A549 (cell line): ENCODE measurements around the gene LAGE3.

Experiments
- CTCF ChIP-seq: fragments of >200 bp; sonication (Bioruptor Twin); formaldehyde crosslinking; IDR thresholded peaks from 3 replicates; pipeline ENCODE4 v1.5.1; 2016
- EP300 ChIP-seq, 2 experiments: fragments of >200 bp; sonication (Bioruptor Twin); formaldehyde crosslinking; IDR thresholded peaks; 2 replicates in 1 of 2; 3 replicates in 1 of 2; pipeline ENCODE4 v1.6.1; 2016 to 2017
- MYC ChIP-seq: IDR thresholded peaks from 2 replicates; pipeline ENCODE4 v1.6.1; 2012; ENCODE audit warnings: mild to moderate bottlenecking, inconsistent platforms, low read length, improper control_type of control experiment, borderline replicate concordance
- RAD21 ChIP-seq, 2 experiments: fragments of >200 bp in 1 of 2; sonication (Bioruptor Twin) in 1 of 2; formaldehyde crosslinking in 1 of 2; IDR thresholded peaks in 1 of 2; conservative IDR thresholded peaks in 1 of 2; 2 replicates in 1 of 2; 3 replicates in 1 of 2; pipeline ENCODE4 v1.6.1; 2012 to 2018; ENCODE audit warnings: inconsistent platforms in 1 of 2
- RCOR1 ChIP-seq: fragments of 150-350 bp; IDR thresholded peaks from 2 replicates; pipeline ENCODE4 v1.6.1; 2014; ENCODE audit warnings: antibody characterized with exemption, low read length, low read depth
- REST ChIP-seq: fragments of 200-600 bp; sonication (generic); IDR thresholded peaks from 2 replicates; pipeline ENCODE4 v1.6.1; 2016; ENCODE audit warnings: antibody characterized with exemption, mild to moderate bottlenecking, moderate library complexity

GRCh38 chrX:154443992-154444754 is 34.9 kb downstream of the LAGE3 start, which contains the start of gene FAM50A:
- no peak for TF ChIP-seq CTCF
- TF ChIP-seq REST, result no peak
- TF ChIP-seq EP300 (IDR thresholded peaks at IDR 0.05), result no peak
- TF ChIP-seq RAD21 (conservative IDR thresholded peaks at IDR 0.05 in 1 of 2, IDR thresholded peaks at IDR 0.05 in 1 of 2), result no peak
- TF ChIP-seq MYC, result no peak
- no peak for TF ChIP-seq RCOR1
